Thyroid gland (tissue), 4 donors: ENCODE measurements around the gene STIM2.

ENCODE experiments used
- CTCF ChIP-seq, 6 experiments: fragments of 200-600 bp in 3 of 6; fragments of 450-650 bp in 3 of 6; sonication (generic) in 3 of 6; IDR thresholded peaks; one replicate each; pipeline ENCODE4 v1.5.1; 2016 to 2019; ENCODE audit warnings: antibody characterized with exemption in 6 of 6, mild to moderate bottlenecking in 2 of 6, inconsistent platforms in 1 of 6, moderate library complexity in 1 of 6
- POLR2A ChIP-seq, 2 donors: fragments of 450-650 bp; IDR thresholded peaks; one replicate each; pipeline ENCODE4 v1.6.1; 2017; ENCODE audit warnings: antibody characterized with exemption in 2 of 2, mild to moderate bottlenecking in 2 of 2, moderate library complexity in 1 of 2

- TF ChIP-seq CTCF (IDR thresholded peaks at IDR 0.05) (no peak), POLR2A (IDR thresholded peaks at IDR 0.05) (no peak)
These were observed 17.7 kb upstream of the STIM2 start for GRCh38 chr4:26842911-26843310.
